ENCODE data around the gene PSAPL1.

The PSAPL1 gene

DNA sequence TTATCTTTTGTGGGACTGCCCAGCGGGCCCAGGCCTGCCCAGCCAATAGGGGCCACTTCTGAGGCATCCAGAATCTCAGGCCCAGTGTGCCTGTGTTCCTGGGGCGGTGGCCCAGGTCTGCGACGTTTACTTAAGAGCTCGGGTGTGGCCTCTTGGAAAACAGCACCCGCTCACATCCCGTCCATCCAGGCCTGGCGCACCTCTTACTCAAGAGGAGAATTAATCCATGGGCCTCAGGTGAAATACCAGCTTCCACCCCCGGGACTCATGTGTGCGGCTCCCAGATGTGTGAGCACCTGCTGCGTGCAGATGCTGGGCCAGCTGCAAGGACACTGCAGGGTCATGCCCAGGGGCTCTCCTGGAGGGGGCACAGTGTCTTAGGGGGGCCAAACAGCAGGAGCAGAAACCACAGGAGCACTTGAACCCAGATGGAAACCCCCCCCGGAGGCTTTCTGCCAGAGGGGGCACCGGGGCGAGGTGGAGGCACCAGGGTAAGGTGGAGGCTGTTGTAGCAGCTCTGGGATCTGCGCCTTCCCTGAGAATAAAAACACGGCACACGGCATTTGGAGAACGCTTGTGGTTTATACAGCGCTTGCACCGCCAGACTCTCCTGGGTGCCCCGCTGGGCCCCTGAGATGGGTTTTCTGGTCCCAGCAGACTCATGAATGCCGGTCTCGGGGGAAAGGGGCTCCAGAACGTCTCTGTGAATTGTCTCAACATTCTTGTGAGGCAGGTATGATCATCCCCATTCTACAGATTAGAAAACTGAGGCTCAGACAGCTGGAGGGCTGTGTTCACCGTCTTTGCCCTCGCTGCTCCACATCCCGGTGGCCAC, 2.8 kb downstream of the PSAPL1 start:
- no peak for DNase-seq (ENCODE audit: low read depth in 2 of 2, low spot score in 1 of 2)

DNA sequence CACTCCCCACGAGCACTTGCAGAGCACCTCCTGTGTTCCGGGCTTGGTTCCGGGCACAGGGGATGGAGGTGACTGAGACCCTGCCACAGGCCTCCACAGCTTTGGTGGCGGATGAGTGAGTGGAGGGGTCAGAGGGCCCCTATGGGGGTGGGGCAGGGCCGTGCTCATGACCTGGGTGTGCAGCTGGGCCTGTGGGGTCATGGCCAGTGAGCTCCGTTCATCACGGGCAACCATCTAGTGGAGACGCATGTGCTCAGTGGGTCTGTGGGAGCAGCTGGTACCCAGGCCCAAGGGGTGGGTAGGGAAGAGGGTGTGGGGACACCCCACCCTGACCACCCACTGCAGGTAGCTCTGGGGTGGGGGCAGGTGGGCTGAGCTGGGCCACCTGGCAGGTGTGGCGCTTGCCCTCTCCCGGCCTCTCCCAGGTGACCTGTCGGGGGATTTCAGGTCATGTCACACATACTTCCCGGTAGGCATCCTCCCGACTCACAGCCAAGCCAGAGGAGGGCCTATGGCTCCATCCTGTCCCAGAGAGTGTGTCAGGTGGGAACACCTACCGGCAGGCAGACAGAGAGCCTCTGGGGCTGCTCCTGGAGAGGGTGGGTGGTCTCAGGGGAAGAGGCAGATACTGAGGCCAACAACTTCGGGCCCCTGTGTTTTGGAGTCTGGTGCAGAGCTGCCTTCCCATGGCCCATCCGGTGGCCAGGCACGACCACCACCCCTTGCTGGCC, 3.6 kb downstream of the PSAPL1 start:
- DNase-seq (ENCODE audit: low read depth in 2 of 2, low spot score in 1 of 2) = no peak

DNA sequence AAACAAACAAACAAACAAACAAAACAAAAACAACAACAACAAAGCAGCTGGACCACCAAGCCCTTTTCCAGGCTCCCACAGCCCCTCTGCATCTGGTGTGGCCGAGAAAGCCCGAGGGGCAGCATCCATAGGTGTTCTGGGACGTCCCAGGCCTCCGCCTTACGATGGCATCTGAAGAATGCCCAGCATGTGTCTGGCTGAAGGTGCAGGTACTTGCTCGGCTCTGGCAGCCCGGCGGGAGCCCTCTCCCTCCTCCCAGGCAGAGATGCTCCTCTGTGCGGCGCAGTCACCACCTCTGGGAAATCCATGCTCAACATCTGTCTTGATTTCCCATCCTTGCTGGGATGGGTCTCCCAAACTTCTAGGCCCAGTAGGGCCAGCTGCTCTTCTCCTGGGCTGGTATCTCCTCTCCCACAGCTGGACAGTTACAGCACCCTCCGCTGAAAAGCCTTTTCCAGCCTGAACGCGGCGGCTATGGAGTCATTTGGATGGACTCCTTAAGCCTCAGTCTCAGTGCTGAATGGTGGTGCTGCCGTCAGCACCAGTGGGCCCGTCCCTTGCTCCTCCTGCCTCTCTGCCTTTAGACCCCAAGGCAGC, 4.3 kb downstream of the PSAPL1 start:
- no peak for DNase-seq (ENCODE audit: low read depth in 2 of 2, low spot score in 1 of 2)

DNA sequence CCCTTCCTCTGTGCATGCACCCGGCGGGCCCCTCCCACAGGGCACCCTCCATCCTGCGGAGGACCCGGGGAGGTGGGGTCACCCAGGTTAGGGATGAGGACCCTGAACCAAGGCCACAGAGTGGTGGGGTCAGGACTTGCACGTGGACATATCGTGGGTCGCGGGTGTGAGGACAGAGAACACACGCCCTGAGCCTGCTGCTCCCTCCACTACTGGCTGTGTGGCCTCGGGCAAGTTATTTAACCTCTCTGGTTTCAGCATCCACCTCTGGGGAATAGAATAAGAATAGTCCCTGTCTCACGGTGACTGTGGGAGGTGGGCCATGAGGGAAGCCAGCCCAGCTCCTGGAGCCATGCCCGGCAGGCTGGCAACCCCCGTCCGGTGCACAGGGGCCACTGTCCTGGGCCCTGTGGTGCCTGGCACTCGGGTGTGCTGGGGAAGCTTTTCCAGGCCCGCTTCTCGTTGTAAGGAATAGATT, 5.1 kb downstream of the PSAPL1 start:
- DNase-seq (ENCODE audit: low read depth in 2 of 2, low spot score in 1 of 2) = no peak

DNA sequence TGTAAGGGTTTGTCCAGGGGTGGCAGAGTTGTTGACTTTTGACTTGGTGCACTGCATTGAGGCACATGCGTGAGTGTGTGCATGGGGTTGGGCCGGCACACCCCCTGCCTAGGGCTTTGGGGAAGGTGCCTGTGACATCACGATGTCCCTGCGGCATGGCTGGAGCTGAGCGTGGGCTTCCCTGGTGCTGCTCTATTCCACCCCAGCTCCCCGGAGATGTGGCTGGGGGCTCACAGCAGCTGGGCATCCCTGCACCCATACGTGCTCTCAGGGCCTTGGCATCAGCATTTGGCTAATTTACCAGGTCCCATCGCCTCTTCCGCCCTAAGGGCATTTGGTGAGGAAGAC, 5.7 kb downstream of the PSAPL1 start:
- DNase-seq (ENCODE audit: low read depth in 2 of 2, low spot score in 1 of 2) = no peak

DNA sequence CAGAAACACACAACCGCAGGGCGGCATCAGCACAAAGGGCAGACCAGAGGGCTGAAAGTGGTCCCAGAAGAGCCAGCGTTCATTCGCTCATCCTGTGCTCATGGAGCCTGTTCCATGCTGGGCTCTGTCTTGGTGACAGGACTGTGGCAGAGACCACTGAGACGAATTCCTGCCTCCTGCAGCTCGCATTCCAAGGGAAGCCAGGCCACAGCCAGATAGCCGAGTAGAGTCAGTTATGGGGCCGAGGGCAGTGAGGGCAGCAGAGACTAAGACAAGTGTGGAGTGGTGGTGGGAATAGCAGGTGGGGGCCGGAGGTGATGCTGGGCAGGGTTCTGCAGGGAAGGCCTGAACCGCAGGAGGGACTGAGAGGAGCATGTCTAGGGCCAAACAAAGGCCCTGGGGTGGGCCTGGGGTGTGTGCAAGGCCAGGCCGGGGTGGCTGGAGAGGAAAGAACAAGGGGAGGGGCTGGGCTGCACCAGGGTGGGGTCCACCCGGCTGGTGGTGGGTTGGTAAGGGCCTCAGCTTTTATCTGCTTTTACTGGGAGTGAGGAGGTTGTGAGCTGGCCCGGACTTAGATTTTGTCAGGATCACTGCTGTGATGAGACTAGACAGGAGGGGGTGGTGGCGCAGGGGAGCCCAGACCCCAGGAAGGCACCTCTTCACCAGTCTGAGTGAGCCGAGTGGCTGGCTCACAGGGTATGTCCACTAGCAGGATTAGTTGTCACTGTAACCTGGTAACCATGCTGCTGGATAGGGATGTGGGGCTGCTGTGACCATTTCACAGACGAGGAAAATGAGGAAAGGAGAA, 6.3 kb downstream of the PSAPL1 start:
- DNase-seq (ENCODE audit: low read depth in 2 of 2, low spot score in 1 of 2) = no peak

DNA sequence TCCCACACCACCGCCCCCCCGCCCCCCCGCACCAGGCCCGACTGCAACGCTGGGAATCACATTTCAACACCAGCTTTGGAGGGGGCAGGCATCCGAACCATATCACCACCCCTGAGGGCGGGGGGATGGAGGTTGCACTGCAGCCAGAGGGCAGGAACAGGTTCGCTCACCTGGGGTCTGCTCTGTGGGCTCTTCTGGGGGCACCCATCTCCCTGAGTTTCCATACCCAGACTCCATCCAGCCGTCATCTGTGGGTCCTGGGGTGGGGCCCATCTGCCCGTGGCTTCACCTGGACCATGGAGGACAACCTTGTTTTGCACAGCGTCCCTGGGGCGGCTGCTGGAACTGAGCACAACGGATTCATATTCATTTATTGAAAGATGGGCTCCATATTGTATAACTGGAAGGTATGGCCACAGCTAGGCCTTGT, 6.9 kb downstream of the PSAPL1 start:
- no peak for DNase-seq (ENCODE audit: low read depth in 2 of 2, low spot score in 1 of 2)

DNA sequence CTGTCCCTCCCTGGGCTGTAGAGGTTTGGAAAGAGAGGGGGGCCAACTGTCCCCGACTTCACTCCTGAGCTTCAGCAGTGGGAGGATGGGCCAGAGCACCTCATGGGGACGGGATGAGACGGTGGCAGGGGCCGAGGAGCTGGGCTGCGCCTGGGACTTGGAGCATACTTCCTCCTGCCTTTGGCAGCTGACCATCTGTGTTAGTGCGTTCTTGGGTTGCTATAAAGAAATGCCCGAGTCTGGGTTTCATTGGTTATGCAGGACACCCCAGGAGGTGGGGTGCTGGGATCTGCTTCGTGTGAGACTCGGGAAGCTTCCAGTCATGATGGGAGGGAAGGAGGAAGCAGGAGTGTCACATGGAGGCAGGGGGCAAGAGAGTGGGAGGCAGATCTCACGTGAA, 7.4 kb downstream of the PSAPL1 start:
- DNase-seq (ENCODE audit: low read depth in 2 of 2, low spot score in 1 of 2) = no peak

DNA sequence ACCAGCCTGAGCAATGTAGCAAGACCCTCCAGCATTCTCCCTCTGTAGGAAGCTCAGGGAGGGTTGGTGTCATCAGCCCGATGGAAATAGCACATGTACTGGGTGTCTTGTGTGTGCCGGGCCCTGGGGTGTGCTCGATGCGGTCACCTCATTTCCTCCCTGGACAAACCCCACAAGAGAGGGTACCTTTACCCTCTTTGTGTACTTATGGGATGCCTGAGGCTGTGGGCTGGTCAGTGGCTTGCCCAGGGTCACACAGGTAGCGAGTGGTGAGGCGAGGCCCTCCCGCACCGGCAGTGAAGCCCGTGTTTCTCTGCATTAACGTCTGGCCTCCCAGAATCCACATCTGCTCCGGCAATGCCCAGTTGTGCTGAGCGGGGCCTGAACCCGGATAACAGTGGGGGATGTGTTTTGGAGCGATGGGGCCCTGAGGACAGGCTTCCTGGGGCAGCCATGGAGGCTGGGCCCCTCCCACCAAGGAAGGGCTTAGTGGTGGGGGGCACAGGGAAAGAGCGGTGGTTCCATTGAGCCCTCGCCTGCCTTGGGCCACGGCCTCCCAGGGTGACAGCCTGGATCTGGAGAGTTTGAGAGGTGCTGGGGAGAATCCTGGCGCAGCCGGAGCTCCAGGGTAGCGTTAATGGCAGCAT, 8.1 kb downstream of the PSAPL1 start:
- no peak for DNase-seq (ENCODE audit: low read depth in 2 of 2, low spot score in 1 of 2)

DNA sequence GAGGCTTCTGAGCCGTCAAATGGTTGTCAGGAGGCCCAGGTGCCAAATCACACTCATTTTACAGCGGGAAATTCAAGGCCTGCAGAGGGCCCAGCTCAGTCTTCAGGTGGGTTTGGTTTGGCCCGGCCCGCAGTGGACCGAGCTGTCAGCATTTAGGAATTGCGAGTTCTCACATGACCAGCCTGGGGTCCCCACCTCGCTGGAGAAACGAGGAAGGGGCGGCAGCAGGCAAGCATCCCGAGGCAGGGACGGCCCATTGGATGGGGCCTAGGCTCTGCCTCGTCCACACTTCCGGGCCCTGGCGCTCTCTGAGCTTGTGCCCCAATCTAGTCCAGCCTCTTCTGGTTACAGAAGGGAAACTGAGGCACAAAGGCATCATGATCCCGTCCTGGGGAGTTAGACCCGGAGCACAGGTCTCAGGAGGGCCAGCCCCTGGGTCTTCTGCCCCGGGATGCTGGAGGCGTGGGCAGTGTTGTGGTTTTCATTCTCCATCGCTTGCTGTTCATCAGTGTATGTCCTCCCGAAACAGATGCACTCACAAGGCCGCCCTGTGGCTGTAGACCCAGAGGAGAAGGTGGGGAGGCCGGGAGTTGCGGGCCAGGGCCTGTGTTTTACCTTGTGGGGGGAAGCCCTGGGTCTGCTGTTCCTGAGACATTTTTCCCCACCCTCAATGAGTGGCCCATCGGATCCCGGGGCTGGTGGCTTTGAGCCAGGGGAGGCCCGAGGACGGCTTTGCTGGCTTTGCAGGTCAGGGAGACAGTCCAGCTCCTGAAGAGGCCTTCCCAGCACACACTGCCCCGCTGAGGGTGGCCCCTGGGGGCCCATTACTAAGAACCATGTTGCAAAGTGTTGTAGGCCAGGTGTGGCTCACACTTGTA, 8.9 kb downstream of the PSAPL1 start:
- DNase-seq (ENCODE audit: low read depth in 2 of 2, low spot score in 1 of 2) = no peak

DNA sequence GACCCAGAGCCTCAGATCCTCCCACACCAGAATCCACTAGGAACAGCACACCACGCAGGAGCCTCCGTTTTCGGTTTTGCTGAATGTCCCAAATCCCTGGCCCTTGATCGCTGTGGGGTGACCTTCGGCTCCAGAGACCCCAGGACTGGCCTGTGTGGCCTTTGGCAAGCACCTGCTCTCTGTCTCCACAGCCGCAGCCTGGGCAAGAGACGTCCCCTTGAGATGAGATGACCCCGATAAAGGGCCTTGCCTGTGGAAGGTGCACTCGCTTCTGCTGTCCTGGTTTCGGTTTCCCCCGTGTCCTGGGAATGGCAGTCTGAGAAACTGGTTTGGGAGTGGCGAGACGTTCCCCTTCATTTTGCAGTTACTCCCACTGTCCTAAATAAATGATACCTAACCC, 9.6 kb downstream of the PSAPL1 start:
- DNase-seq (ENCODE audit: low read depth in 2 of 2, low spot score in 1 of 2) = no peak

DNA sequence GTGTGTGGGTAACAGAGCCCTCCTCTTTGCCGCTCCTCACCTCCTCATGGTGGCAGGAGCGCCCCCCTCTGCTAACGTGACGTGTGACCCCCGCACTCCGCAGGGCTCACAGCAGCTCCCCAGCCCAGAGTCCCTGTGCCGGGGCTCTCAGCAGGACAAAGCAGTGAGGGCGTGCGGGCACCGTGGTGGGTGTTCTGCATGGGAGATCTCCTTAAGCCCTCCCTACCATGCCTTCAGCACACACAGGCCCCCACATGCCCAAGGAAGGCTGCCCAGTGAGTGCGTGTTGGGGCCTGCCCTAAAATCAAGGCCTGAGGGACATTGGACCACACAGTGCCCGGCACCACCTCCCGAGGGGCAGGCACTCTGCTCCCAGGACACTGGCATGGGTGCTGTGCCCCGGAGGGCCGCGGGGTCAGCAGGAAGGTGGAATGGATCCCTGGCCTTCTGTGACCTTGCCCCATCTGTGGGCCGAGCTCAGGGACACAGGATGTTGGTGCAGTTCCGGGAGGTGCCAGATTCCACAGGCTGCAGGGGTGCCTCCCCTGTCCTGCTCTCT, 10.1 kb downstream of the PSAPL1 start:
- DNase-seq (ENCODE audit: low read depth in 2 of 2, low spot score in 1 of 2) = no peak

DNA sequence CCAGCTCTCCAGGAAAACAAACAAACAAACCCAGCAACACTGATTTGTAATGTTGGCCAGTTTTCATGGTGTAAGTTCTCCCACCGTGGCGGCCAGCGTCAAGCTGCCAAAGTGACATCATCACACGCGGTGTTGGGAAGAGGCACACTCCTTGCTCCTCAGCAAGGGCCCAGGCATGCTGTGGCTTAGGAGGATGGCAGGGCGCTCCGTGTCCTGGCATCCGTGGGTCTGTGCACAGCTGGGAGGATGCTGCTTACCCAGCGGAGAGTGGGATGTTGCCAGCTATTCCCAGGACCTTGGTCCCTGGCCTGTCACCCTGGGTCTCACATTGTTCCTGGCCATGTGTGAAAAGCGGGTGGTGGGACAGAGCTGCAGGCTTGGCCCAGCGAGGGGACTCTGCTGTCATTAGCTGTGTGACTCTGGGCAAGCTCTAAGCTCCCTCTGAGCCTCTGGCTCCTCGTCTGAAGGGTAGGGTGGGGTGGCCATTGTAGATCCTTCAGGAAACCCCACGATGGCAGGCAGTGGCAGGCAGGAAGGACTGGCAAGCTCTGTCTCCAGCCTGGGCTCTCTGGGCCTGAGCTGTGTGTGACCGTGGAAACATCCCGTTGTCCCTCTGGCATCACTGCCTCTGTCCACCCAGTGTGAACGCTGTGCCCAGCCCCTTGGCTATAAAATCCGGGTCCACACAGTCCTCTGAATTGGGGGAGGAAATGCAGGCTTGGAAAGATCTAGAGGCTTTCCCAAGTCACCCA, 10.8 kb downstream of the PSAPL1 start:
- no peak for DNase-seq (ENCODE audit: low read depth in 2 of 2, low spot score in 1 of 2)

DNA sequence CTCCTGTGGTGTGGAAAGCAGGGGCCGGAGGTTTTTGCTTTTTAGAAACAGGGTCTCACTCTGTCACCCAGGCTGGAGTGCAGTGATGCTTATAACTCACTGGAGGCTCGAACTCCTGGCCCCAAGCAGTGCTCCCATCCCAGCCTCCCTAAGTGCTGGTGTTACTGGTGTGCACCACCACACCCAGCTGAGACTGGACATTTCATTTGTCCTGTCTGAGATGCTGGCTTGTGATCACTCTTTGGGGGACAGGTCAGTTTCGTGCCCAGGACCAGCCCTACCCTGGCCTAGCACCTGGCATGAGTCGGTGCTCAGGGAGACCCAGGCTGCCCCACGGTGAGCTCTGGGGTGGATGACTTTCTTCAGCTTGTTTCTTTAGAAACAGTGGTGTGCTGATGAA, 11.3 kb downstream of the PSAPL1 start:
- DNase-seq (ENCODE audit: low read depth in 2 of 2, low spot score in 1 of 2) = no peak

DNA sequence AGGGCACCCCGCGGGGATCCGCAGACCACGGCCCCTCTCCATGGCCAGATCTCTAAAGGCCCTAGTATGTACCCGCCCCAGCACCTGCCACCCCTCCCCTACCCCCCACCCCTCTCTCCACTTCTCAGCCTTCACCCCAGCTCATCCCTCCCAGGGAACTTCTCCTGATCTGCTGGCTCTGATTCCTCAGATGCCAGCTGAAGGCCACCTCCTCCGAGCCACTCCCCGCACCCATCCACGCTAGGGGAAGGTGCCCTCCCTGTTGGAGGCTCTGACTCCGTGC, 11.9 kb downstream of the PSAPL1 start:
- no peak for DNase-seq (ENCODE audit: low read depth in 2 of 2, low spot score in 1 of 2)

DNA sequence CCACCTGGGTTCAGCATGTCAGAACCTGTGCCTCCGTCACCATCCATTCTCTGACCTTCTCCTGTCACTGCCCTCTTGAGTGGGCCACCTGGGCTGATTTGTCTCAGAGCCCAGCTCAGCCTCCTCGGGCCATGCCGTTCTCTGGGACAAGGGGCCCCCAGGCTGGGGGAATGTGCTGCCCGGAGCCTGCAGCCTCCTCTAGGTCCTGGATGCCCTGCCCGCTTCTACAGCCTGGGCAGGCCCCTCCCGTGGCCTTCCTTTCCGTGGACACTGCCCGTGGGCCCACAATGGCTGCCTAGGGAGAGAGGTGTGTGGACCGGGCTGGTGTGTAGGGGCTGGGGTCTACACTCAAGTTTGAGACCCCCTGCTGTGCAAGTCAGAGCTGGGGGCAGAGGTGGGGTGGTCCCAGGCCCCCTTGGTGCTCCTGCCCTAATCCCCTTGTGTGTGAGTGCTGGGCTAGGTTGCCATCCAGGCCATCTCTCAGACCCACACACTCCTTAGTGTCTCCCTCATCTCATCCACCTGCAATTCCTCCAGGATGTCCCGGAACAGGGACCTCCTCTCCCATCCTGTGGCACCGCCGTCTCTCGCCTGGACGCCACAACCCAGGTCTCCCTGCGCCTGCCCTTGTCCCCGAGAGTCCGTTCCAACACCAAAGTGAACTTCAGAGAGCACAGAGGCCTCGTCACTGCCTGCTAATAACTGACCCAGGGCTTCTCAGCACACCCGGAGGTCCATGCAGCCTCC, 12.4 kb downstream of the PSAPL1 start:
- no peak for DNase-seq (ENCODE audit: low read depth in 2 of 2, low spot score in 1 of 2)

DNA sequence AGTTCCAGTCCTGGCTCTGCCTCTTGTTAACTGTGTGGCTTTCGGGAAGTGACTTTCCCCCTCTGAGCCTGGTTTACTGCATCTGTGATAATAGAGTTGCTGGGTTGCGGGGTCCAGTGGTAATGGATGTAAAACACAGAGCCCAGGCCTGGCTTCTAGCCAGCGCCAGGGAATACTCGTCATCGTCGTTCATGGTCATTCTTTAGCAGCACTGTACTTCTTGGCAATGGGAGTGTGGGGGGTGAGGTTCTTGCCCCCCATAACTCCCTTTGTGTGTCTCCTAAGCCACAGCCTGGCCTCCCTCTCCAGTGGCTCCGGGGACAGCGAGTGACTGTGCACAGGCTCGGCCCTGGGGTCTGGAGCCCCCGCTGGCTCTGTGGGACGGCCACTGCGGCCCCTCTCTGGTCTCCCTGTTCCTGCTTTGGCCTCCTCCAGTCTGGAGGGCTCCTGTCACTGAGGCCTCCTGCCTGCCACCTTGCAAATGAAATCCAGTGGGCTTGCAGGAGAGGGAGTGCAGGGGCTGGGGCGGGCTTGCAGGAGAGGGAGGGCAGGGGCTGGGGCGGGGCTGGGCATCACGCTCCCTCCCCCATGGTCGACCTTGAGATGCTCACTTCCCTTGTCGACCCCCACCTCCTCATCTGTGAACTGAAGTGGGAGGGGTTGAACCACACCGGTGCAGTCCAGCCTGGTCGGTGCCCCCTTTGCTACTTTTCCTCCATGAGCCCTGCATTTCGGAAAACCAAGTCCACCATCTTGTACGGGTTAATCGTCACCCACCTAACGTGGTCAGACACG, 13.2 kb downstream of the PSAPL1 start:
- DNase-seq (ENCODE audit: low read depth in 2 of 2, low spot score in 1 of 2) = no peak

DNA sequence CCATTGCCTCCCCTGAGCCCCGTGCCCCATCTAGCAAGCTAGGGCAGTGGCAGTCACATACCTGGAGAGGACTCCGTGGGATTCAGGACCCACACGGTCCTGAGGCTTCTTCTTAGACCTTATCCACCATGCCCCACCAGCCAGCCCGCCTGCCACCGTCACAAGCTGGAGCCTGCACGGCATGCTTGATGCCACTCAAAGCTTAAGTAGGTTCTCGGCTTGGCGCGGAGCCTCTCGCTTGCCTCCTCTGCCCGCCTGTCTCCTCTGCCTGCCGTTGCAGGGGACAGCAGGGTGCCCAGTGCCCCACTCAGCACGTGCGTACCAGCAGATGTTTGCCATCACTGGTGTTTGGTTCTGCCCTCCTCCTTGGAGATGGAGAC, 14.1 kb downstream of the PSAPL1 start:
- DNase-seq (ENCODE audit: low read depth in 2 of 2, low spot score in 1 of 2) = no peak

All from stimulated activated CD8-positive, alpha-beta memory T cell treated with anti-CD3 and anti-CD28 coated beads, Interleukin-4, amount 100 ng/mL, for 4 hours (primary cell).